Fibroblast of lung (primary cell): ENCODE results near the gene SIGLEC6. TPM values are rescaled to one million over a fixed set of nuclear protein-coding genes. Genes with fewer than 3 reads are reported as not detected.

Experiments
- DNase-seq, 2 donors: peaks; one replicate each; pipeline versions ENCODE4 v3.0.0 to v3.0.0-alpha.2; 2010; ENCODE audit warnings: low read depth in 2 of 2
- H2AFZ ChIP-seq: 2 replicates; pipeline ENCODE4 v1.5.1; 2012; ENCODE audit warnings: low read length, control low read depth, inconsistent platforms
- H3K27ac ChIP-seq: 2 replicates; pipeline ENCODE4 v1.5.1; 2011; ENCODE audit warnings: low read length, control low read depth; ENCODE audit not compliant: insufficient read depth
- H3K27me3 ChIP-seq: 2 replicates; pipeline ENCODE4 v1.5.1; 2011; ENCODE audit warnings: mild to moderate bottlenecking, low read length; ENCODE audit not compliant: control insufficient read depth, insufficient read depth
- H3K36me3 ChIP-seq: 2 replicates; pipeline ENCODE4 v1.5.1; 2011; ENCODE audit warnings: low read length; ENCODE audit not compliant: control insufficient read depth, insufficient read depth
- H3K4me1 ChIP-seq: 2 replicates; pipeline ENCODE4 v1.5.1; 2011; ENCODE audit warnings: low read length; ENCODE audit not compliant: control insufficient read depth, insufficient read depth; ENCODE audit errors: extremely low read depth
- H3K4me2 ChIP-seq: 2 replicates; pipeline ENCODE4 v1.5.1; 2011; ENCODE audit warnings: low read length, control low read depth; ENCODE audit not compliant: insufficient read depth; ENCODE audit errors: extremely low read depth
- H3K4me3 ChIP-seq, 4 experiments: fragments of 200-600 bp in 1 of 4; sonication (generic) in 1 of 4; replicated peaks in 1 of 4; 2 replicates each; pipeline ENCODE4 v1.5.1; 2011 to 2016; ENCODE audit warnings: low read length in 4 of 4, low read depth in 3 of 4, mild to moderate bottlenecking in 3 of 4, control low read depth in 2 of 4, inconsistent platforms in 1 of 4, mixed read lengths in 1 of 4; ENCODE audit not compliant: insufficient read depth in 1 of 4; ENCODE audit errors: control extremely low read depth in 1 of 4
- H3K79me2 ChIP-seq: 2 replicates; pipeline ENCODE4 v1.5.1; 2012; ENCODE audit warnings: mild to moderate bottlenecking, low read length, inconsistent platforms; ENCODE audit not compliant: control insufficient read depth, insufficient read depth
- H3K9ac ChIP-seq: 2 replicates; pipeline ENCODE4 v1.5.1; 2011; ENCODE audit warnings: mild to moderate bottlenecking, low read length, control low read depth; ENCODE audit not compliant: insufficient read depth
- H3K9me3 ChIP-seq: 2 replicates; pipeline ENCODE4 v1.5.1; 2012; ENCODE audit warnings: low read depth, low read length; ENCODE audit not compliant: control insufficient read depth, insufficient read depth
- H4K20me1 ChIP-seq: 2 replicates; pipeline ENCODE4 v1.5.1; 2011; ENCODE audit warnings: low read length; ENCODE audit not compliant: control insufficient read depth, insufficient read depth; ENCODE audit errors: extremely low read depth
- CTCF ChIP-seq, 2 donors: IDR thresholded peaks in 1 of 2; conservative IDR thresholded peaks in 1 of 2; 1 replicate in 1 of 2; 2 replicates in 1 of 2; pipeline ENCODE4 v1.5.1; 2011 to 2012; ENCODE audit warnings: low read length in 2 of 2, control low read depth in 1 of 2, inconsistent platforms in 1 of 2, low read depth in 1 of 2, mild to moderate bottlenecking in 1 of 2
- EZH2 ChIP-seq: IDR thresholded peaks from 2 replicates; pipeline ENCODE4 v1.5.1; 2012; ENCODE audit warnings: low read length, control low read depth, mild to moderate bottlenecking; ENCODE audit errors: missing control alignments
- polyA plus RNA-seq, 2 donors: library from polyadenylated mRNA; depleted of rRNA in 1 of 2; stranded (reverse) in 1 of 2; unstranded in 1 of 2; fragments of >200 nt; gene quantifications; 2 replicates each; pipeline ENCODE4 v1.2.1, GENCODE V29; 2011 to 2012; ENCODE audit warnings: missing spikeins in 1 of 2
- total RNA-seq: library from RNA; depleted of rRNA; stranded (reverse); fragments of >200 nt; gene quantifications from 2 replicates; pipeline ENCODE4 v1.2.1, GENCODE V29; 2014

Gene SIGLEC6
- total and polyA plus RNA-seq, 2 donors (not counting 1 experiment from before 2014, with no cell fraction given): not detected

- no peaks in the 10 kb centered on the region for H3K9me3 ChIP-seq
- no peaks in the 10 kb centered on the region for H3K4me1 ChIP-seq
- no peak for DNase-seq
- TF ChIP-seq CTCF (conservative IDR thresholded peaks at IDR 0.05 in 1 of 2, IDR thresholded peaks at IDR 0.05 in 1 of 2; ENCODE audit: low read depth in 1 of 2, low read length in 2 of 2): no peak
- TF ChIP-seq EZH2: no peak
- no peaks in the 10 kb centered on the region for H4K20me1 ChIP-seq
- H2AFZ ChIP-seq: no peak within 1 kb of the TSS
- H3K4me3 ChIP-seq: no peak within 1 kb of the TSS
- H3K27ac ChIP-seq: no peak within 1 kb of the TSS
- no peaks in the 10 kb centered on the region for H3K36me3 ChIP-seq
- H3K27me3 ChIP-seq: no peaks in the 10 kb centered on the region
- no peak within 1 kb of the TSS for H3K9ac ChIP-seq
- H3K4me2 ChIP-seq: no peak within 1 kb of the TSS
- no peaks in the 10 kb centered on the region for H3K79me2 ChIP-seq
Observed at GRCh38 chr19:51478381-51479234, 52.9 kb downstream of the SIGLEC6 start, which contains the start of gene CEACAM18. CEACAM18 (plus strand) TSS chr19:51478539.

DNA sequence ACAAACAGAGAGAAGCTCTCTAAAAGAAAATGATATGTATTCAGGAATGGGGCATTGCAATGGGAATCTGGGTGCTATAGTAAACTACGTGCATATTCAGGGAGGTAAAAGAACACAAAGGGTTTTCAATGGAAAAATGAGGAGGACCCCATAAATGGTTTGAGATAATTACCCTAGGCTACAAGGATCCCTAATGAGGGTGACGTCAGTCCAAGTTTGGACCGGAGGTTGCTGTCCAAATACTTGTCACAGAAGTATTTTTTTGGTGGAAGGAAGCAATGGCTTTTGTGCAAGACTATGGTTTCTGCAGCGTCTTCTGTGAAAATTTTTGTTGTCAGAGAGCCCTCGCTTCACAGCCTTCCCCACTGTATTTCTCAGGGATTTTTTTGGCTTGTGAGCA lies 54.1 kb downstream of the SIGLEC6 start:
- H4K20me1 ChIP-seq: no peaks in the 10 kb centered on the region
- no peak overlapping the region for H3K4me3 ChIP-seq
- H2AFZ ChIP-seq: no peak overlapping the region
- H3K4me1 ChIP-seq: no peaks in the 10 kb centered on the region
- no peaks in the 10 kb centered on the region for H3K9me3 ChIP-seq
- no peaks in the 10 kb centered on the region for H3K27me3 ChIP-seq
- H3K27ac ChIP-seq: no peak overlapping the region
- no peaks in the 10 kb centered on the region for H3K36me3 ChIP-seq
- no peaks in the 10 kb centered on the region for H3K79me2 ChIP-seq
- no peak for TF ChIP-seq CTCF (conservative IDR thresholded peaks at IDR 0.05 in 1 of 2, IDR thresholded peaks at IDR 0.05 in 1 of 2; ENCODE audit: low read depth in 1 of 2, low read length in 2 of 2)
- TF ChIP-seq EZH2: no peak
- H3K9ac ChIP-seq: no peak overlapping the region
- no peak for DNase-seq
- H3K4me2 ChIP-seq: no peak overlapping the region

- Histone ChIP-seq H3K27ac (no peak overlapping the region), H4K20me1 (no peaks in the 10 kb centered on the region), H3K36me3 (no peaks in the 10 kb centered on the region), H3K9me3 (no peaks in the 10 kb centered on the region), H3K79me2 (no peaks in the 10 kb centered on the region), H3K27me3 (no peaks in the 10 kb centered on the region), H3K4me3 (no peak overlapping the region), H3K4me1 (no peaks in the 10 kb centered on the region), H2AFZ (no peak overlapping the region), H3K4me2 (no peak overlapping the region), H3K9ac (no peak overlapping the region)
- TF ChIP-seq EZH2: no peak
- TF ChIP-seq CTCF (conservative IDR thresholded peaks at IDR 0.05 in 1 of 2, IDR thresholded peaks at IDR 0.05 in 1 of 2; ENCODE audit: low read depth in 1 of 2, low read length in 2 of 2): no peak
- no peak for DNase-seq
Observed at GRCh38 chr19:51476164-51476563, 55.3 kb downstream of the SIGLEC6 start.
